GM19025 (cell line): Measurements from ENCODE around the gene GPS1.

Experiments
- ATAC-seq: cut with Tn5 transposase; IDR thresholded peaks from one replicate; pipeline ENCODE4 v1.9.1; 2021; ENCODE audit warnings: mild to moderate bottlenecking, low read depth, moderate library complexity; ENCODE audit not compliant: unreplicated experiment

GPS1 gene

DNA sequence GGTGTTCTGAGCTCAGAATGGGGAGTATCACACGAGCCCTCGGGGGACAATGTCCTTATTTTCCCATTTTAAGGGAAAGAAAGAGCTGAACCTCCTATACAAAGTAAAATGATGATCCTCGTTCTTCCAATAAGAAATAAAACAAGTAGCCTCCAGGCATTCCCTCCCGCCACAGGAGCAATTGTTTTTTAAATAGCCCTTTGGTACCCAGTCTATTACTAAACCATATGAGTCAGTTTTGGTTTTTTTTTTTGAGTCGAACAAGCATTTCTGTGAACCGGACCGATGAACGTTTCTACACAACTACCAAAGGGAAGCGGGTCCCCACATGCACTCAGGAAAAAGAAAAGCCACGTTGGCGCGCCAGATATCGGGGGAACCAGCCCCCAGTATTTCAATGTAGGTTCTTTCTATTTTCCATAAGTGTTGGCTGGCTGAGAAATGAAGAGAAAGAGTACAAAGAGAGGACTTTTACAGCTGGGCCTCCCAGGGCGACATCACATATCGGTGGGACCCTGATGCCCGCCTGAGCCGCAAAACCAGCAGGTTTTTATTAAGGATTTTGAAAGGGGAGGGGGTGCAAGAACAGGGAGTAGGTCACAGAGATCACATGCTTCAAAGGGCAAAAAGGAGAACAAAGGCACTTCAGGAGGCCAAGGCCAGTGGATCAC lies 10.4 kb upstream of the GPS1 start:
- ATAC-seq, result no peak

- no peak for ATAC-seq
Observed at GRCh38 chr17:82042649-82043048, 9.0 kb upstream of the GPS1 start.

DNA sequence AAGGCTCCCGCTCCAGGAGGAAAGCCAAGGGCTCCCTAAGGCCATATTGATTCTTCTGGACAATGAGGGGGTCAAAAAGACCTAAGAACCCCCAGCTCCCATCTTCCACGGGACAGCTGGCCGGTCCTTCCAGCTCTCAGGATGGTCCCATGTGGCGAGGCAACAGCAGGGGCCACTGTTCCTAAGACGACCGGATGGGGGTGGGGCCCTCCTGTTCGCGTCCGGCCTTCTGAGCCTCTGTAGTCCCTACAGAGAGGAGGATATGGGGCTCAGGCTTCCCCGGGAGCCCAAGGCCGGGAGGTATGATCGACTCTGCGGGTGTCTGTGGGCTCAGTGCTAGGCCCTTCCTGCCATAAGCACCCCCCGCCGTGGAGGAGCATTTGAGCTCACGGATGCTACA lies 8.2 kb upstream of the GPS1 start:
- no peak for ATAC-seq

DNA sequence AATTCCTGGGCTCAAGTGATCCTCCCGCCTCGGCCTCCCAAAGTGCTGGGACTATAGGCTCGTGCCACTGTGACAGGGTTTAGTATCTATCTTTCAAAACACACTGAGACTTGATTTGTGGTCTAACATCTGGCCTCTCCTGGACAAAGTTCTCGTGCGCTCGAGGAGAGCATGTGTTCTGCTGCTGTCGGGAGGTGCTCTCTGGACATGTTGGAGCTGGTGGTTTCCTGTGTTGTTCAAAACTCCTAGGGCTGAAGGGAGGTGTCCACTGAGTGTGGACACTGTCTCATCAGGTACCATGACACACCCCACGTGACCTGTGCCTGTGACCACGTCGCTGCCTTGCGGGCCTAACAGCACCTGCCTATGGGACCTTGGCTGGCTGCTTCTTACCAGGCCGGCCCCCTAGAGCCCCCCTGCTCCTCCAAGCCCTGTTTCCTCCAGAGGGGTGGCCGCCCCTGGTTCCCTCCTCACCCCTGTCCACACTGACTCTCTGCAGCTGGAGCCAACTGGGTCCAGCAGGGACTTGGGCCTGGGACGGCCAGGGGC lies 5.7 kb upstream of the GPS1 start:
- ATAC-seq, result no peak

- ATAC-seq, result no peak
Observed at GRCh38 chr17:82046903-82047302, 4.8 kb upstream of the GPS1 start.

- ATAC-seq, result no peak
Observed at GRCh38 chr17:82047379-82047778, 4.3 kb upstream of the GPS1 start.

DNA sequence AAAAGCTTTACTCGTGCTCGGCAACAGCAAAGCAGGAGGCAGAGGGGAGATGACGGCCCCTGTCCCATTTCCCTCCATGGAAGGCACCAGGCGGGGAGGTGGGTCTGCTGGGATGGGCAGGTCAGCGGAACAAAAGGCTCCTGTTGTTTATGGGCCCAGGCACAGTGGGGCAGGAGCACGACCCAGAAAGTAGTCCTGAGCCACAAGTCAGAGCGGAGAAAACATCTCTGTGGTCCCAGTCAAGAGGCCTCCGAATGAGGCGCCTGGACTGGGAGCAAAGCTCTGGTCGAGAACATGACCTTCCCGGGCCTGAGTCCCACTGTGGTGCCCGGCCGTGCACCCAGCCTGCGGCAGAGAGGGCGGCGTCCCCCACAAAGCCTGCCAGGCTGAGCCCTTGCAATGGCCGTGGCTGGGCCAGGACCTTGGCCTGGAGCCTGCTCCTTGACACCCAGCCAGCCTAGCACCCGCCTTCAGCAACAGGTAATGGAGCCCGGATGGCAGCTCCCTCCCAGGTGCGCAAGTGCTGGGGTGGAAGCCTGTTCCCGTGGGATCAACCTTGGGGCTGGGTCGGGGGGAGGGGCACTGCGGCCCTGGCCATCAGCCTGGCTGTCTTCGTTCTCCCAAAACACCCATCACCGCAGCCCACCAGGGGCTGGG lies 3.7 kb upstream of the GPS1 start:
- ATAC-seq, result no peak

DNA sequence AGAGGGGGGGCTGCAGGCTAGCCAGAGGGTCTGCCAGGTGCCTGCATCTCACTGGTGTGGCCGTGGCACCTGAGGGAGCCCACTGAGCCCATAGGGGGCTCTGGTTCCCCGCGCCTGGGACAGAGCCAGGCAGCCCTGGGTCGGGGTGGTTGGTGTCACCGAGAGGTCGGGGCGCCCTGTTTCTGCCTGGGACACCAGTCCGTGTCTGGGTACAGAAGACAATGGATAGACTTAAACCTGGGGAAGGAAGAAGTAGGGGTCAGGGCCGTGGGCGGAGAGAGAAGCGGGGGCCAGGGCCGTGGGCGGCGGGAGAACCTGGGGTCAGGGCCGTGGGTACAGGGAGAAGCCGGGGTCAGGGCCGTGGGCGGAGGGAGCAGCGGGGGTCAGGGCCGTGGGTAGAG lies 3.1 kb upstream of the GPS1 start:
- no peak for ATAC-seq

DNA sequence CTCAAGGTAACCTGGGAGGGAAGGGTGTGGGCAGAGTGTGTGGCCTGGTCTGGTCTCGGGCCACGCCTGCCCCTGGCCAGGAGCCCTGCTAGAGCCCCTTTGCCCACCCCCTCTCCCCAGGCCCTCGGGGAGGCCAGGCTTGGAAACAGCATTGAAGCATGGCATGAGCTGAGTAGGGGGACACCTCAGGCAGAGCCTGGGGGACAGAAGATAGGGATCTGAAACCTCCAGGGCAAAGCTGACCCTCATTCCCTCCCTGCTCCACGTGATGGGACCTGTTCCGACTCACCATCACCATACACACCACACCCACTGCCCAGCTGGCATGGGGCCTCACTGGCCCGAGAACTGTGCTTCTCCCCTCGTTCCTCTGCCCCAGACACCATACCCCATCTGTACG lies 2.6 kb upstream of the GPS1 start:
- ATAC-seq, result no peak

- ATAC-seq, result no peak
Observed at GRCh38 chr17:82049521-82049971, 2.2 kb upstream of the GPS1 start.

DNA sequence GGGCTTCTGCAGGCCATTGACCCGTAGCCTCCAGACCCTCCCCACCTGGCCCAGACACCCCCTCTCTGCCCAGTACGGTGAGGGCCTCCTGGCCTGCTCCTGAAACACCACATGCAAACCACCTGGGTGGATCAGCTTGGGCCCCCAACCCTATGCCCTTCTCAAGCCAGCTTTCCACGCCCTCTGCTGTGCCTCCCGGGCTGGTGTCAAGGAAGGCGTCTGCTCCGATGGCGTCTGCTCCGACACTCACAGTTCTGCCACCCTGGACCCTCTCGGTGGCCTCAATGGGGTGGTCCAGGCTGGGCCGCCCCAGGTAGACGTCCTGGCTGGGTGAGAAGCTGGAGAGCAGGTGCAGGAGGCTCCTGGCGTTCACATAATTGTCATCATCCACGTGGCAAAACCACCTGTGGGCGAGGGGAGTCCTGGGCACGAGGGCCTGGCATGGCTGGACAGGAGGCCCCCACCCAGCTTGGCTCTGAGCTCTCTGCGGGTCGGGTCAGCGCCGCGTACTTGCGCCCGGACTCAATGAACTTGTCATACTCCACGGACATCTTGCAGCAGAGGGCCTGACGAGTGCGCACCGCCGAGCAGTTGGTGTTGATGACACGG lies 1.4 kb upstream of the GPS1 start:
- ATAC-seq, result no peak

- peak; percentile 18 for ATAC-seq
Observed at GRCh38 chr17:82050761-82051641, 697 bp upstream of the GPS1 start.

- no peak for ATAC-seq
Observed at GRCh38 chr17:82052638-82053059, 951 bp downstream of the GPS1 start.

DNA sequence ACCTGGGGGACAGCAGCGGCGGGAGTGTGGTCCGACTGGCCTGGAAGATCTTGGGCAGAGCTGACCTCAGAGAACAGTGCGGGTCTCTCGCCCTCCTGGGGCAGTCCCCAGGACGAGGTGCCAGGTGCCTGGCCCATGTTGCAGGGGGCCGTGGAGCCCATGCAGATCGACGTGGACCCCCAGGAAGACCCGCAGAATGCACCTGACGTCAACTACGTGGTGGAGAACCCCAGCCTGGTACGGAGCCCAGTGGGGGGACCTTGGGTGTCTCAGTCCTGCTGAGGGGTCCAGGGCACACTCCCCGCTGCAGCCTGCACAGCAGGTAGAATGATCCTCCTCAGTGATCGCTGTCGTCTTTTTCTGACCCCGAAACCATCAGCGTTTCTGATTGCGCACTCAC lies 1.4 kb downstream of the GPS1 start:
- no peak for ATAC-seq

DNA sequence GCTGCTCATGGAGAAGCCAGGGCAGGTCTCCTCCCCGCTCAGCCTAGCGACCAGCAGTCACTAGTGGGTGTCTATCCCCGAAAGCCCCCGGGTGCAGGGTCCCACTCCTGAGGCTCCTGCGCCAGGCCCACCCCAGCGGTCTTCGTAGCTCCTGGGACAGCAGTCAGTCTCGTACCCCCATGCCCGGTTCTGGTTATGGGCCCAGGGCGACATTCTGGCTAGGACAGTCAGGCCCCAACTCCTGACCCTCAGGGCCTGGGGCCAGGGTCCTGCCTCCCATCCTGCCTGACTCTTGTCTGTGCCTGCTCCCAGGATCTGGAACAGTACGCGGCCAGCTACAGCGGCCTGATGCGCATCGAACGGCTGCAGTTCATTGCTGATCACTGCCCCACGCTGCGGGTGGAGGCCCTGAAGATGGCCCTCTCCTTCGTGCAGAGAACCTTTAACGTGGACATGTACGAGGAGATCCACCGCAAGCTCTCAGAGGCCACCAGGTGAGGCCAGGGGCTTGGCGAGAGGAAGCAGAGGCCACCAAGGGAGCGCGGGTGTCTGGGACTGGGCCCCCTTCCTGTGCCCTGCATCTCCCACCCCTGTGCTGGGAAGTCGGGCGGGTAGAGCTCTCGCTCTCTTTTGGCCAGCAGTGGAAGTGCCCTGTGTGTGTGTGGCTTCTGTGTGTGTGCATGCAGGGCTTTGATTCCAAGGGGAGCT lies 2.0 kb downstream of the GPS1 start:
- no peak for ATAC-seq

- ATAC-seq, result no peak
Observed at GRCh38 chr17:82054351-82055022, 2.8 kb downstream of the GPS1 start.

- ATAC-seq, result no peak
Observed at GRCh38 chr17:82055023-82055964, 3.6 kb downstream of the GPS1 start.

- no peak for ATAC-seq
Observed at GRCh38 chr17:82055965-82056728, 4.4 kb downstream of the GPS1 start.
